GM04503 (cell line): Measurements from ENCODE around the gene MREG.
"Not testable (repeated sequence)": the region's sequence is repeated elsewhere in the genome, so short reads cannot be mapped to it uniquely, and the experiment has no call there.

Experiments
- DNase-seq: peaks from one replicate; pipeline ENCODE4 v3.0.0-alpha.2; 2012; ENCODE audit warnings: low read depth

Gene MREG

DNA sequence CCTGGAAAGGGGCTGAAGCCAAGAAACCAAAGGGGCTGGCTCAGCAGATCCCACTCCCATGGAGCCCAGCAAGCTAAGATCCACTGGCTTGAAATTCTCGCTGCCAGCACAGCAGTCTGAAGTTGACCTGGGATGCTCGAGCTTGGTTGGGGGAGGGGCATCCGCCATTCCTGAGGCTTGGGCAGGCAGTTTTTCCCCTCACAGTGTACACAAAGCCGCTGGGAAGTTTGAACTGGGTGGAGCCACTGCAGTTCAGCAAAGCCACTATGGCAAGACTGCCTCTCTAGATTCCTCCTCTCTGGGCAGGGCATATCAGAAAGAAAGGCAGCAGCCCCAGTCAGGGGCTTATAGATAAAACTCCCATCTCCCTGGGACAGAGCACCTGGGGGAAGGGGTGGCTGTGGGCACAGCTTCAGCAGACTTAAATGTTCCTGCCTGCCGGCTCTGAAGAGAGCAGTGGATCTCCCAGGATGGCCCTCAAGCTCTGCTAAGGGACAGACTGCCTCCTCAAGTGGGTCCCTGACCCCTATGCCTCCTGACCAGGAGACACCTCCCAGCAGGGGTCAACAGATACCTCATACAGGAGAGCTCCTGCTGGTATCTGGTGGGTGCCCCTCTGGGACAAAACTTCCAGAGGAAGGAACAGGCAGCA is 24.7 kb downstream of the MREG start:
- not testable (repeated sequence) for DNase-seq

DNA sequence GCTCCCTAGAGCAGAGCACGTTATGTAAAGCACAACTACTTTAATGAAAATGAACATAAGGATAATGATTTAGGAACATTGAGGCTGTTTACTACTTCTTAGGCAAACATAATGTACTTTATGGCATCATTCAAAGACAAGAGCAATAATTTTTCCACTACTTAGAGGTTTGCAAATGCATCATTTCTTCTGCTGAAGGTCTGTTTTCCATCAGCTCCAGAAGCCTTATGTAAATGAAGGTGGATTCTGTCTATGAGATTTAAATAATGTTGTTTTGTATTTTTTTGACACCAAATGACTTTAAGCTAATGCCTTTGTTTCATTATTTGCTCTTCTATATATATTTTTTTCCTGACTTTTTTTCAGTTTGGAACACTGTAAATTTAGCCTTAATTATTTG is 28.1 kb downstream of the MREG start:
- no peak for DNase-seq

- no peak for DNase-seq
Observed at GRCh38 chr2:215984661-215985060, 28.7 kb downstream of the MREG start.

GRCh38 chr2:215983581-215984351 is 29.6 kb downstream of the MREG start:
- DNase-seq = no peak

DNA sequence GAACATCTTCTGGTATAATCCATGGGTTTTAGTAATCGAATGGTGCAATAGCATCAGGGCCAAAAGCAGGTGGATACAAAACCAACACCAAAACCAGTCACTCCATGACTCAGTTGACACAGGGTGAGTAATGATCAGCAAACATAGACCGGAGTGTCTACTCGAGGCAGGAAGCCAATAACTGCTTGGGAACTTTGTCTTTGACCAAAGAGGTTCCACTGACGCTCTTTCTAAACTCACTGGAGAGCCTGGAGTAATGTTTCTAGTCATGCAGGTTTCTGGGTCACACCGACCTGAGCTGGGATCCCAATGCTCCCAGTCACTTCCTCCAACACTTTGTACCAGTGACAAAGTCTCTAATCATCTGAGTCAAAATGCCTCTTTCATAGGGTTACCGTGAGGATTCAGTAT is 30.9 kb downstream of the MREG start:
- DNase-seq = peak; percentile 30

- no peak for DNase-seq
Observed at GRCh38 chr2:215981115-215981514, 32.2 kb downstream of the MREG start.

- no peak for DNase-seq
Observed at GRCh38 chr2:215979620-215980019, 33.7 kb downstream of the MREG start.

- DNase-seq = no peak
Observed at GRCh38 chr2:215974700-215975429, 38.5 kb downstream of the MREG start.

DNA sequence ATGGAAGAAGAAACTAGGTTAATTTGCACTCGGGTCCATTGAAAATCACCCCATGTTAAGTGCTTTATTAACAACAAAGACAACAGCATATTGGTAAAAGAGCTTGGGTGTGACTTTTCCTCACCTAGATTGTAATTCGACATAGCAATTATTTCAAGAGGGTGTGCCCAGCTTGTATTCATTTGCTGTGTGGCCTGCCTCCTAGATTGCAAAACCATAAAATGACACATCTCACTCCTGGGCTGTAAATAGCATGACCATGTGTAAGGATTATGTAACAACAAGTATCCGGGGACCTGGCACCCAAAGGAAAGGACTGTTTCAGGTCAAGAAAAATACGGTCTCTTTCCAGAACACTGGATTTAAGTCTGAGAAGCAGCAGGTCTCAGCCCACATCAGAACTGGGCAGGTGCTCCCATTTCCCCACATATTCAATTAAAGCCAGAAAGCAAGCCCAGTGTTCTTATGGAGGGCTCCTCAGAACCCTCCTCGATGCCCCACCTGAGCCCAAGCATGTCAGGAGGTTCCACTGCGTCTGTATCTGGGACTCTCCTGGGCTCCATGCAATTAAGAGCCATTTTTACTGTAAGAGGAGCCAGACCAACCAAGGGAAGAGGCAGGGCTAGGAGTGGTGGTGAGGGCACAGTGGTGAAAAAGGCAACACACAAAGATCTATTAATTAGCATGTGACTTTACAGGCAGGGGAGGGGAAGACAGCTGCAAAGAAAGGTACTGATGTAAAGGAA is 39.2 kb downstream of the MREG start:
- DNase-seq = no peak

DNA sequence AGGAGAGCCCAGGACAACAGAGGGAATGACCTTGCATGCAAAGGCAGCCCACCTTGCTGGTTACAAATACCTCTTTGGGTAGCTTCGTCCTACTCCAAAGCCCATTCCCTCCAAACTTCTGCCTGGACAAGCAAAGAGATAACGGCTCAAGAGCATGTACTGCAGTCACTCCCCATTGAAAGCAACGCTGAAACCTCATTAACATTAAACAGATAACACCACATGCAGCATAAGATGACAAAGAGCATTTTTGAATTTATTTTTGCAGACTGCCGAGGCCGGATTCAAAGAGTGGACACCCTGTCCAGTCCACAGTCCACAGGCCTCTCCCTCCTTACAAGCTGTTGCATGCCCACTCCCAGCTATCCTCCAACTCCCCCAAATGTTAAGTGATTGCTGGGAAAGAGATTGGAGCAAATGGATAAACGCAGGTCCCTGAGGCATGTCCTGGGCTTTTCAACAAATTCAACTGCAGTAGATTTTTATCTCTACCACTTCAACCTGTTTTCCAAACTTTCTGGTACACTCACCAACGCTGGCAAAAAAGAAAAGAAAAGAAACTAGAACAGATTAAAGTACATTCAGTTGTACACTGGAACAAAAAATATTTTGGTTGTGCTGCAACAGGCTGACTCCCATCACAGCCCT is 40.1 kb downstream of the MREG start:
- no peak for DNase-seq

- no peak for DNase-seq
Observed at GRCh38 chr2:215971671-215972070, 41.7 kb downstream of the MREG start.

GRCh38 chr2:215970894-215971293 is 42.5 kb downstream of the MREG start:
- not testable (repeated sequence) for DNase-seq

DNA sequence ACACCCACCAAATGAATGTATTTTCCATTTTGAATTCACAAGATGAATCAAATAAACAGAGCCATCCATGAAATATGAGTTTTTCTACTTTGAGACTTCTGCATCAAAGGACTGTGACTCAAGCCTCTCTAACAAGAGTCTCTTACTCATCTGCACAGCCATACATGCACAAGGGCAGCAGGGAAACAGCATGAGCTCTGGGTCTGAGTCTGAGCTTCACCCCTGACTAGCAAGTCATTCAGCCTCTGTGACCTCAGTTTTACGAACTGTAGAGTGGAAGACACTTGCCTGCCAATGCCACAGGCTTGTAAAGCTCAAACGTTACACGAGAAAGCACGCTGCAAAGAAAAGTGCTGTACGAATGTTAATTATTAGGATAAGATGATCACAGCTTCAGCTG is 42.9 kb downstream of the MREG start:
- DNase-seq = no peak

DNA sequence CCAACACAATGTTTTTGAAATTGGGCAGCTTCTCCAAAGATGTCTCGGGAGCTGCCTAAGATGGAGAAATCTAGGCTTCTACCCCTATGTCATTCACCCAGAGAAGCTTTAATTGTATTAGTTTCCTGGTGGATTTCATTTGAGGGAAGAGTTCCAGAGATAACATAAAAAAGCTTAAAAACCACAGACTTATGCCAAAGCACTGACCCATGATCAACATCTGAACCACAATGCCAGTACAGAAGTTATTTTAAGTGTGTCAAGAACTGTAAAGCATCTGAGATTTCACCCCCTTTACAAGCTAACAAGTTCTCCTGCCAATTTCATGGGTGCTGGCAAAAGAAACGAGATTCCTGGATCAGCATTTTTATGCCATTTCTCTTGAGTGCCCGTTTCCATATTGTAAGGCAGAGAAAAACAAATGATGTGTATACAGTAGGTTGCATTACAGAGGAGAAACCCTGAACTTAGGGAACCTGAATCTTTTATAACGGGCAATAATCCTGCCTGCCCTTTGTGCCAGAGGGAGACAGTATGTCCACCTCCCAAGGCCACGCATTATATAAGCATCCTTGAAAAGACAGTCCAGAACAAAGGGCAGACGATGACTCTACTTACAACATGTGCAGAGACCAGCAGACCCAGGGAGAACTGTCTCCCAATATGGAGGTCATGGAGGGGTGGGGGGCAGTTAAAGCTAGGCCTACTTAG is 44.1 kb downstream of the MREG start:
- DNase-seq = no peak

- no peak for DNase-seq
Observed at GRCh38 chr2:215968499-215968898, 44.9 kb downstream of the MREG start.

GRCh38 chr2:215967590-215968378 is 45.6 kb downstream of the MREG start:
- no peak for DNase-seq

DNA sequence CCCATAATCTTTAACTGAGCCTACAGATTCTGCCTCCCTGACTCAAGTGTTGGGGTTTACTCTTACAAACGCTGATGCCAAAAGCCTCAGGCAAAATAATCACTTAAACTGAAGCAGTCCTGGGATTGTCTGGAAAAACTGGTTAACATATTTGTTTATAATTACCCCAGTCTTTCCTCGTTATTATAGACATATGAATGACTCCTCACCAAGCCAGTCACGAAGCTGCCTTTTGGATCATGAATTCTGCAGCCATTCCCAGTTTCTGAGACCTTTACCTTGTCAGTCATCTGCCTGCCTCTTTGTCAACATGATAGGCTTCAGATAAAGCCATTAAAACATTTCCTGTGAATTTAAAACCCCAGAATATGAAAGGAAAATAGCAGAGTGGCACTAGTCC is 46.4 kb downstream of the MREG start:
- DNase-seq = no peak

GRCh38 chr2:215966274-215966673 is 47.1 kb downstream of the MREG start:
- no peak for DNase-seq

- DNase-seq = no peak
Observed at GRCh38 chr2:215965532-215966165, 47.7 kb downstream of the MREG start.

- DNase-seq = no peak
Observed at GRCh38 chr2:215961981-215962380, 51.4 kb downstream of the MREG start.
